ENCODE data around the gene LRRC40. TPM values are rescaled to one million over a fixed set of nuclear protein-coding genes. Genes with fewer than 3 reads are reported as not detected.

LRRC40 gene
- total RNA-seq, 1 donor from 2014 or later: 28.7 TPM

GRCh38 chr1:70169018-70169839 is 36.1 kb downstream of the LRRC40 start:
- peaks cover 16% of the 10 kb centered on the region for H3K4me1 Mint-ChIP-seq (ENCODE audit: low read depth)
- DNase-seq (ENCODE audit: low spot score, unreplicated experiment): no peak
- H3K27ac Mint-ChIP-seq: peak overlapping the region; percentile 68
- no peak overlapping the region for H3K4me3 Mint-ChIP-seq (ENCODE audit: low read depth)
- TF ChIP-seq, protein P1, sequence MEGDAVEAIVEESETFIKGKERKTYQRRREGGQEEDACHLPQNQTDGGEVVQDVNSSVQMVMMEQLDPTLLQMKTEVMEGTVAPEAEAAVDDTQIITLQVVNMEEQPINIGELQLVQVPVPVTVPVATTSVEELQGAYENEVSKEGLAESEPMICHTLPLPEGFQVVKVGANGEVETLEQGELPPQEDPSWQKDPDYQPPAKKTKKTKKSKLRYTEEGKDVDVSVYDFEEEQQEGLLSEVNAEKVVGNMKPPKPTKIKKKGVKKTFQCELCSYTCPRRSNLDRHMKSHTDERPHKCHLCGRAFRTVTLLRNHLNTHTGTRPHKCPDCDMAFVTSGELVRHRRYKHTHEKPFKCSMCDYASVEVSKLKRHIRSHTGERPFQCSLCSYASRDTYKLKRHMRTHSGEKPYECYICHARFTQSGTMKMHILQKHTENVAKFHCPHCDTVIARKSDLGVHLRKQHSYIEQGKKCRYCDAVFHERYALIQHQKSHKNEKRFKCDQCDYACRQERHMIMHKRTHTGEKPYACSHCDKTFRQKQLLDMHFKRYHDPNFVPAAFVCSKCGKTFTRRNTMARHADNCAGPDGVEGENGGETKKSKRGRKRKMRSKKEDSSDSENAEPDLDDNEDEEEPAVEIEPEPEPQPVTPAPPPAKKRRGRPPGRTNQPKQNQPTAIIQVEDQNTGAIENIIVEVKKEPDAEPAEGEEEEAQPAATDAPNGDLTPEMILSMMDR (IDR thresholded peaks at IDR 0.05; ENCODE audit: unreplicated experiment): no peak
- H3K36me3 Mint-ChIP-seq (ENCODE audit: insufficient read depth): peaks cover 20% of the 10 kb centered on the region
- H3K9me3 Mint-ChIP-seq (ENCODE audit: low read depth): peaks cover 9% of the 10 kb centered on the region
- H3K27me3 Mint-ChIP-seq: no peaks in the 10 kb centered on the region

GRCh38 chr1:70168283-70168682 is 37.1 kb downstream of the LRRC40 start:
- Mint-ChIP-seq H3K27ac (peak overlapping the region; percentile 21), H3K36me3 (ENCODE audit: insufficient read depth) (peaks cover 18% of the 10 kb centered on the region), H3K4me1 (ENCODE audit: low read depth) (peaks cover 16% of the 10 kb centered on the region), H3K27me3 (no peaks in the 10 kb centered on the region), H3K4me3 (ENCODE audit: low read depth) (no peak overlapping the region), H3K9me3 (ENCODE audit: low read depth) (peaks cover 9% of the 10 kb centered on the region)
- TF ChIP-seq, protein P1 (IDR thresholded peaks at IDR 0.05; ENCODE audit: unreplicated experiment): no peak
- DNase-seq (ENCODE audit: low spot score, unreplicated experiment): no peak

GRCh38 chr1:70164350-70164749 is 41.0 kb downstream of the LRRC40 start:
- Mint-ChIP-seq H3K27ac (no peak overlapping the region), H3K4me3 (ENCODE audit: low read depth) (no peak overlapping the region), H3K4me1 (ENCODE audit: low read depth) (peaks cover 13% of the 10 kb centered on the region), H3K27me3 (no peaks in the 10 kb centered on the region), H3K36me3 (ENCODE audit: insufficient read depth) (peaks cover 18% of the 10 kb centered on the region), H3K9me3 (ENCODE audit: low read depth) (no peaks in the 10 kb centered on the region)
- DNase-seq (ENCODE audit: low spot score, unreplicated experiment): no peak
- TF ChIP-seq, protein P1 (IDR thresholded peaks at IDR 0.05; ENCODE audit: unreplicated experiment): no peak

GRCh38 chr1:70156529-70157120 is 48.8 kb downstream of the LRRC40 start:
- H3K4me1 Mint-ChIP-seq (ENCODE audit: low read depth): no peaks in the 10 kb centered on the region
- no peak overlapping the region for H3K4me3 Mint-ChIP-seq (ENCODE audit: low read depth)
- H3K36me3 Mint-ChIP-seq (ENCODE audit: insufficient read depth): peaks cover 15% of the 10 kb centered on the region
- no peak overlapping the region for H3K27ac Mint-ChIP-seq
- H3K27me3 Mint-ChIP-seq: no peaks in the 10 kb centered on the region
- H3K9me3 Mint-ChIP-seq (ENCODE audit: low read depth): no peaks in the 10 kb centered on the region
- TF ChIP-seq, protein P1 (IDR thresholded peaks at IDR 0.05; ENCODE audit: unreplicated experiment): no peak
- DNase-seq (ENCODE audit: low spot score, unreplicated experiment): no peak

DNA sequence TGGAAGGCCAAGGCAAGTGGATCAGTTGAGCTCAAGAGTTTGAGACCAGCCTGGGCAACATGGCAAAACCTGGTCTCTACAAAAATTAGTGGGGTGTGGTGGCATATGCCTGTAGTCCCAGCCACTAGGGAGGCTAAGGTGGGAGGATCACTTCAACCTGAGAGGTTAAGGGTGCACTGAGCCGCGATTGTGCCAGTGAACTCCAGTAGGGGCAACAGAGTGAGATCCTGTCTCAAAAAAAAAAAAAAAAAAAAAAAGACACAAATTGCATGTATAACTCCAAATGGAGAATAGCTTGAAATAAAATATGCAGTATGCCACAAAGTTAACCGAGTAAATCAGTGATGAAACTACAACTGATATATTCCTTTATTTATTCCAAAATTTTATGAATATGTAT is 51.6 kb downstream of the LRRC40 start:
- no peak overlapping the region for H3K4me3 Mint-ChIP-seq (ENCODE audit: low read depth)
- peaks cover 3% of the 10 kb centered on the region for H3K4me1 Mint-ChIP-seq (ENCODE audit: low read depth)
- TF ChIP-seq, protein P1 (IDR thresholded peaks at IDR 0.05; ENCODE audit: unreplicated experiment): no peak
- no peaks in the 10 kb centered on the region for H3K27me3 Mint-ChIP-seq
- H3K27ac Mint-ChIP-seq: no peak overlapping the region
- peaks cover 8% of the 10 kb centered on the region for H3K36me3 Mint-ChIP-seq (ENCODE audit: insufficient read depth)
- no peak for DNase-seq (ENCODE audit: low spot score, unreplicated experiment)
- H3K9me3 Mint-ChIP-seq (ENCODE audit: low read depth): no peaks in the 10 kb centered on the region

Data from progenitor cell of endocrine pancreas (in vitro differentiated cells).